PFSK-1 (cell line): ENCODE data around the gene C2CD5.

Experiments
- FOXP2 ChIP-seq: optimal IDR thresholded peaks from 2 replicates; pipeline ENCODE3; 2011; ENCODE audit warnings: borderline replicate concordance, control low read depth, inconsistent platforms; ENCODE audit not compliant: insufficient read depth; ENCODE audit errors: extremely low read length, extremely low read depth
- POLR2AphosphoS5 ChIP-seq: IDR thresholded peaks from 2 replicates; pipeline ENCODE4 v1.6.1; 2012; ENCODE audit warnings: low read depth, mild to moderate bottlenecking, control low read depth, low read length, moderate library complexity
- SIN3A ChIP-seq: IDR thresholded peaks from 2 replicates; pipeline ENCODE4 v1.6.1; 2012; ENCODE audit warnings: mild to moderate bottlenecking, low read length, moderate library complexity, borderline replicate concordance; ENCODE audit not compliant: insufficient read depth
- TF ChIP-seq, protein P1 (sequence below), 2 experiments: IDR thresholded peaks; 2 replicates each; pipeline versions ENCODE4 v1.6.1 to v1.8.0; 2011 to 2012; ENCODE audit warnings: low read depth in 2 of 2, low read length in 2 of 2, control low read depth in 1 of 2, inconsistent platforms in 1 of 2, mild to moderate bottlenecking in 1 of 2, moderate library complexity in 1 of 2; ENCODE audit not compliant: insufficient read depth in 1 of 2

DNA sequence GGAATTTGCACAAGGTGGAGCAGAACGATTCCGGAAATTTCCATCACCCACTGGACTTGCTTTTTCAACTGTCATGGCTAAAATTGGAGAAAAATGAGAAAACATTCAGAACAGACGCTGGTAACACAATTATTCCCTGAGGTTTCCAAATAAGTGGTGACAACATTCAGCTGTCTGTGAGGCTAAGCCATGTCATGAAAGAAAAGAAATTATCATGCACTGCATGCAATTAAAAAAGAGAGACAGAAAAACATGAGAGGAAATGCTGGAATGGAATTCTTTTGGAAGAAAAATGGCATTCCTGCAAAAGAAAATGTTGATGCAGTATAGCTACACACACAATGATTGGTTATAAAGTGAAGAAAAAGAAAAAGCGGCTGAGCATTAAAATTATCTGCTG lies 87.3 kb downstream of the C2CD5 start:
- TF ChIP-seq POLR2AphosphoS5 (no peak), FOXP2 (no peak), SIN3A (no peak)
- TF ChIP-seq, protein P1, sequence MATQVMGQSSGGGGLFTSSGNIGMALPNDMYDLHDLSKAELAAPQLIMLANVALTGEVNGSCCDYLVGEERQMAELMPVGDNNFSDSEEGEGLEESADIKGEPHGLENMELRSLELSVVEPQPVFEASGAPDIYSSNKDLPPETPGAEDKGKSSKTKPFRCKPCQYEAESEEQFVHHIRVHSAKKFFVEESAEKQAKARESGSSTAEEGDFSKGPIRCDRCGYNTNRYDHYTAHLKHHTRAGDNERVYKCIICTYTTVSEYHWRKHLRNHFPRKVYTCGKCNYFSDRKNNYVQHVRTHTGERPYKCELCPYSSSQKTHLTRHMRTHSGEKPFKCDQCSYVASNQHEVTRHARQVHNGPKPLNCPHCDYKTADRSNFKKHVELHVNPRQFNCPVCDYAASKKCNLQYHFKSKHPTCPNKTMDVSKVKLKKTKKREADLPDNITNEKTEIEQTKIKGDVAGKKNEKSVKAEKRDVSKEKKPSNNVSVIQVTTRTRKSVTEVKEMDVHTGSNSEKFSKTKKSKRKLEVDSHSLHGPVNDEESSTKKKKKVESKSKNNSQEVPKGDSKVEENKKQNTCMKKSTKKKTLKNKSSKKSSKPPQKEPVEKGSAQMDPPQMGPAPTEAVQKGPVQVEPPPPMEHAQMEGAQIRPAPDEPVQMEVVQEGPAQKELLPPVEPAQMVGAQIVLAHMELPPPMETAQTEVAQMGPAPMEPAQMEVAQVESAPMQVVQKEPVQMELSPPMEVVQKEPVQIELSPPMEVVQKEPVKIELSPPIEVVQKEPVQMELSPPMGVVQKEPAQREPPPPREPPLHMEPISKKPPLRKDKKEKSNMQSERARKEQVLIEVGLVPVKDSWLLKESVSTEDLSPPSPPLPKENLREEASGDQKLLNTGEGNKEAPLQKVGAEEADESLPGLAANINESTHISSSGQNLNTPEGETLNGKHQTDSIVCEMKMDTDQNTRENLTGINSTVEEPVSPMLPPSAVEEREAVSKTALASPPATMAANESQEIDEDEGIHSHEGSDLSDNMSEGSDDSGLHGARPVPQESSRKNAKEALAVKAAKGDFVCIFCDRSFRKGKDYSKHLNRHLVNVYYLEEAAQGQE (IDR thresholded peaks at IDR 0.05; ENCODE audit: insufficient read depth in 1 of 2, low read depth in 2 of 2, low read length in 2 of 2): no peak
